GM19043 (cell line): ENCODE results near the gene CD3E.

Experiments used
- ATAC-seq: cut with Tn5 transposase; IDR thresholded peaks from one replicate; pipeline ENCODE4 v1.9.1; 2021; ENCODE audit warnings: low read depth; ENCODE audit not compliant: unreplicated experiment

The CD3E gene

DNA sequence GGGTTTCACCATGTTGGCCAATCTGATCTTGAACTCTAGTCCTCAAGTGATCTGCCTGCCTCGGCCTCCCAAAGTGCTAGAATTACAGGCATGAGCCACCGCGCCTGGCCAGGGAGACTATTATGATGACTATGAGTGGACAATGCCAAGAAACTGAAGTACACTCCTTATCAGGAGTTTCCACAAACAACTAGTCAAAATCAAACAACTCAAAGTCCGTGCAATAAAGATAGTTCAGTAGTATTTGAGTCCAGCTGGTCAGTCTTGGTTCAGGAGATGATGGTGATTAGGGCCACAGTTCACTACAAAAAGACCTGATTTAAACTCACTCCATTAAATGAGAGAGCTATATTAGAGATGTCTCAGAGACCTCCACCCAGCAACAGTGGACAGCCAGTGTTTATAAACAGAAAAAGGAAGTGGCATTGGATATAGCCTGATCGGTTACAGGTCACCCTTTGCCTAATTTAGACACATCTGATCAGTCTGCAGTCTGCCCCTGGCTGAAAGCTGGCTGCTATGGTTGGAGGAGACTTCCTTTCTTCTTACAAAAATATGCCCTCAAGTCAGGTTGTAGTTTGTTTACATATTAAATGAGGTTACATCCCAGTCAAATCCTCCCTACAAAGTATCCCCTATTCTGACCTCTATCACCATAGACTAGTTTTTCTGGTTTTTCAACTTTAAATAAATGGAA lies 17.0 kb downstream of the CD3E start:
- ATAC-seq, result no peak

DNA sequence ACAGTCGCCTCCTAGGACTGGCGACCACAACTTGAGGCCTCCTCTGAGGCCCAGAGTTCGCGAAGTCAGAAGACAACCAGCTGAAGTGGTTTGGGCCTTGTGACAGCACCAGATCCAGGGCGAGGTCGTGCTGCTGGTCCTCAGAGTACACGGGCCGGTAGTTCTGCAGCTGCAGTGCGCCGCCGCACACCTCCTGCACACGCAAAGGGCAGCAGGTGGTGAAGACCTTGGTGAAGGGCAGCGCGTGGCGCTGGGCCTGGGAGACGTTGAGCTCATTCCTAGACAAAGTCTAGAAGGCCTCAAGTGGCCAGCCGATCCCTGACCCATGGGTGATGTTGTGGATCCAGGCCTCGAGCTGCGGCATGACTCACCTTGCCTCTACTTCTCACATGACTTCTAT lies 18.2 kb downstream of the CD3E start:
- ATAC-seq, result no peak

DNA sequence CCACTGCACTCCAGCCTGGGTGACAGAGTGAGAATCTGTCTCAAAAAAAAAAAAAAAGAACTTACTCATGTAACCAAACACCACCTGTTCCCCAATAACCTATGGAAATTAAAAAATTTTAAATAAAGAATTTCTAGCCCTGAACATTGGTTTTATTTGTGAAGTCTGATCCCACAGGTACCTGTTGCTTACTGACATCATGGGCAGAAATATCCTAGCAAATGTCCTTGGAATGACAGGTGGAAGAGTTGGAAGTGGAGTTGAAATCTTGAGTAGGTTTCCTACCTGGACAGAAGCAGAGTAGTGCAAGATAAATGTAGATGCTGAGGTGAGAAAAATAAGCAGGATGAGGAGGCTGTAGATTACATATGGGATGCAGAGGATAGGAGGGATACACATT lies 20.8 kb downstream of the CD3E start:
- ATAC-seq, result no peak

DNA sequence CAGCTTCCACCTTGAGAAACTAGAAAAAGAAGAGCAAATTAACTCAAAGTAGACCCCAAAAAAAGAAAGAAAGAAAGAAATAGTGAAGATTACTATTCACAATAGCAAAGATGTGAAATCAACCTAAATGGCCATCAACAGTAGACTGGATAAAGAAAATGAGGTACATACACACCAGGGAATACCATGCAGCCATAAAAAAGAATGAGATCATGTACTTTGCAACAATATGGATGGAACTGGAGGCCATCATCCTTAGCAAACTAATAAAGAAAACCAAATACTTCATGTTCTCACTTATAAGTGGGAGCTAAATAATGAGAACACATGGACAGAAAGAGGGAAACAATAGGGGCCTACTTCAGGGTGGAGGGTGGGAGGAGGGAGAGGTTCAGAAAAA lies 24.2 kb downstream of the CD3E start:
- no peak for ATAC-seq

DNA sequence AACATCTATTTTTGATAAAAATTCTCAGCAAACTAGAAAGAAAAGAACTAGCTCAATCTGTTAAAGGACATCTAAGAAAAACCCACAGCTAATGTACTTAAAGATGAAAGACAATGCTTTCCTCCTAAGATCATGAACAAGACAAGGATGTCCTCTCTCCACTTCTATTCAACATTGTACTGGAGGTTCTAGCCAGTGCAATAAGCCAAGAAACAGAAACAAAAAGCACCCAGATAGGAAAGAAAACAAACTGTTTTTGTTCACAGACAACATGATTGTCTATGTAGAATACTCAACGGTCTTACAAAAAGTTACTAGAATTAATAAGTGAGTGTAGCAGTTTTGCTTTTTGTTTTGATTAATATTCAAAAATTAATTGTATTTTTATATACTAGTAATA lies 30.2 kb downstream of the CD3E start:
- no peak for ATAC-seq

DNA sequence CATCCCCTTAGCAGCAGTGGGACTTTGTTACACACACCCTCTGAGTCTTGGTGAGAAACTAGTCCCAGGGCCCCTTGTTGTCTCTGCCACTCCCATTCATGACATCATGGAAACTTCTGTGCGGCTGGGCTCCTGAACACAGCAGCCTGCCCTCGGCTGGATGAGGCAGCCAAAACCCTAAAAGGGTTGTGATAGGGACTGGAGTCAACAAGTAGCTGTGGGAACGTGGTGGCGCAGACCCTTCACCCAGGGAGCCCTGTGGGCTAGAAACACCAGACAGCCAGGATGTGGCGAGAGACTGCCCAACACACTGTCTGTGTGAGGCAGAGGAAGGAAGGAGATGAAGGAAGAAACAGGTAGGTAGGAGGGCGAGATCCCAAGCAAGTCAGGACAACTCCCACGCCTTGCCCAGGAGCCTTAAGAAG lies 34.1 kb downstream of the CD3E start:
- no peak for ATAC-seq

DNA sequence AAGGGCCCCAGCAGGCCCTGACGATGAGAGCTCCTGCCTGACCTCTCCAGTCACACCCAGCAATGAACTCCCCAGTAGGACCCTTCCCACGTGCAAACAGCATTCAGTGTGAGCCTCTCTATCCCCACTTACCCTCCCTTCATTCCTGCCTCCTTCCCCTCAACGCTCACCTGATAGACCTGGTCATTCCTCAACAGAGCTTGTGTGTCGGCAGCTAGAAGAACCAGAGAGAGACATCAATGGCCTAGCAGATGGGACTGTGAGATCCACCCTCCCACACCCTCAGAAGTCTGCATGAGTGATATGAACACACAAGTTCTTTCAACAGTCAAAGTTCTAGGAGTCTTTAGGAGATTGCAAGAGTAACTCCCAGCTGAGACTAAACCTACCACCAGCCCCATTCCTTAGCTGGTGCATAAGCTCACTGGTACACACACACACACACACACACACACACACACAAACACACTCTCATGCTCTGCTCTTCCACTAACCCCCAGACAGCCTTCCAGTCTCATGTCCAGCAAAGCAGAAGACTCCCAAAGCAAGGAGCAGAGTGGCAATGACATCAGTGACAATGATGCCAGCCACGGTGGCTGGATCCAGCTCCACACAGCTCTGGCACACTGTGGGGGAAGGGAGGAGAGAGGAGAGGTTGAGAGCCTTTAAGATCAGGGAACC lies 34.9 kb downstream of the CD3E start:
- ATAC-seq, result no peak

DNA sequence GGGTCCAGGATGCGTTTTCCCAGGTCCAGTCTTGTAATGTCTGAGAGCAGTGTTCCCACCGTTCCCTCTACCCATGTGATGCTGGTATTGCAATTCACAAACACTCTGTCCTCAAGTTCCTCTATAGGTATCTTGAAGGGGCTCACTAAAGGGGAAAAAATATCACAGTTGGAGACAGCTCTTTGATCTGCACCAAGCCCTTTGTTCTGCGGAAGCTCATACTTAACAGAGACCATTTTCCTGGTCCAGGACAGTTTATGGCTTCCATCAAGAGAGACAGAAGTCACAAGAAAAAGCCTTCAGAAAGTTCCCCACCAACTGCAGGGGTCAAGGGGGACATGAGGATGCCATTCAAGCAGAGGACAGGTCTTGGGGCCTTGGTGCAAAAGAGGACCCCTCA lies 35.9 kb downstream of the CD3E start:
- no peak for ATAC-seq

DNA sequence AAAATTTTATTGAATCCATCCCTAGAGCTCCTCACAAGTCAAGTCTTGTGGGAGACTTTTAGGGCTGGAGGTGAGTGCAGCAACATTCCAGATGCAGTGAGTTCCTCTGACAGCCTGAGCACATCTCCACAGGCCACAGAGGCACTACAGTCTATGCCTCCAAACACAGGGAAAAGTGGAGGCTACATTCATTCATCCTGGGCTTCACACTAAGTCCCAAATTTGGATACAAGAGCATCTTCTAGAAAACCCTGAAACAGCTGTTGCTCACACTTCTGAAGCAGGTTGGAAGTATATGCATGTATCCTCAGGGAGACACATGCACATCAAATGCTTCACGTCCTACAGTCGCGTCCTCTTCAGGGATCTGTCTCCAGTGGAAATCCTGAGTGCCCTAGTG lies 36.7 kb downstream of the CD3E start:
- no peak for ATAC-seq

DNA sequence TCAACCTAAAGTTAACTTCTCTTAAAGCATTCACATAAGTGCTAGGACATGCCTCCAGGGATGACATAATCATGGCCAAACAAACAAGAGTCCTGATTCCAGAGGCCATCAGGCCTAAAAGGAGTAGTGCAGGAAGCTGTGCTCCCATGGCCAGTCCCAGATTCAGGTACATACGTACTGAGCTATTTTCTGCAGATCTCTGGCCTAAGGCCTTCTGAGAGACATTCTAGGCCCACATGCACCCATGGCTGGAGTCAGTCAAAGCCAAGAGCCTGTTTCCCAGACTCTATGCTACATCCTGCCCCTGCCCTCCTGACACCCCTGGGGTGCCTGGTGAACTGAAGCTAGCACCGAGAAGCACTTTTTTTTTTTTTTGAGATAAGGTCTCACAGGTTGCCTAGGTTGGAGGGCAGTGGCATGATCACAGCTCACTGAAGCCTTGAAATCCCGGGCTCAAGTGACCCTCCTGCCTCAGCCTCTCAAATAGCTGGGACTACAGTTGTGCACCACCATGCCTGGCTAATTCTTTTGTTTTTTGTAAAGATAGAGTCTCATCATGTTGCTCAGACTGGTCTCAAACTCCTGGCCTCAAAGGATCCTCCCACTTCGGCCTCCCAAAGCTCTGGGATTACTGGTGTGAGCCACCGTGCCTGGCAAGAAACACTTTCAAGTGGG lies 37.4 kb downstream of the CD3E start:
- ATAC-seq, result no peak

DNA sequence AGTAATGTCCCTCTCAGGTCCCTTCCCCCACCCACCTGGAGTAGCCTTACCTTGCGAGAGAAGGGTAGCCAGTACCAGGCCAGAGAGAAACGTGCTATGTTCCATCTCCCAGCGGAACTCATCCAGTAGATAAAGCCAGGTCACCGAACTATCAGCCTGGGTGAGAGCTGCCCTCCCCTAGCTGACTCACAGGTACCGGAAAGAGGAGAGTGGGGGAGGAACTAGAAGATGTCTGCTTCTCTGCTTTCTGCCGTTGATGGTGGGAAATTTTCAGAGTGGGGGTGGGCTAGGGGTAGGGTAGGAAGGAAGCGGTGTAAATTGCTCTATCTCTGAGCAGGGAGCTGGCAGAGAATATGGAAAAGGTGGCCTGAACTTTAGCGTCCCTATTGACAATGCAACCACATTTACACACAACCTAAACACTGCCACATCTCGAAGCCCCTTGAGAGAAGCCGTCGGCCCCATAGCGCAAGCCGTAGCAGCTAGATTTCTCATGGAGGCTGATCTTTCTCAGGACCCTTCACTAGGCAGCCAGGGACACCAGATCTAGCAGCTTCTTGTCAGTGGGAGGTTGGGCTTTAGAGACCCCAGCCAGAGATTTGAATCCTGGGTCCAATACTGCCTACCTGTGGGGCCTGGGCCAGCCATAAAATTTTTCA lies 38.1 kb downstream of the CD3E start, which contains the start of gene CD3D:
TSS of gene CD3D (minus strand) at position 203 of the 659 bp plus-strand sequence. CDS start at position 105, 98 bp downstream.
- ATAC-seq, result no peak

DNA sequence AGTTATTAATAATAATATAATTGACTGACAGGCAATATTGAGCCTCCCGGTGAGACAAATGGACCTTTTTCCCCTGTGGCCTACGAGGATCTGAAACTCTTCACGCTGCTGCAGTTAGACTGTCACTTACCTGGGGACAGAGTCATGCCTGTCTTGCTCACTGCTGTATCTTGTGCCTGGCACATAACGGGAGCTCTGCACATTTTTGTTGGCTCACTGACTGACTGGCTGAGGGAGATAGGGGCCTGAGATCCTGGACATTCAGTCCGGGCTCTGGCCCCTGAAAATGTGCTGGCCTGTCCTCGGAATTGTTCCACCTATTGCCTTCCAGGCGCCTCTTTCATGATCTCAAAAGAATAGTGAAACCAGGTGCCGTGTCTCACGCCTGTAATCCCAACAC lies 38.7 kb downstream of the CD3E start:
- ATAC-seq, result no peak

DNA sequence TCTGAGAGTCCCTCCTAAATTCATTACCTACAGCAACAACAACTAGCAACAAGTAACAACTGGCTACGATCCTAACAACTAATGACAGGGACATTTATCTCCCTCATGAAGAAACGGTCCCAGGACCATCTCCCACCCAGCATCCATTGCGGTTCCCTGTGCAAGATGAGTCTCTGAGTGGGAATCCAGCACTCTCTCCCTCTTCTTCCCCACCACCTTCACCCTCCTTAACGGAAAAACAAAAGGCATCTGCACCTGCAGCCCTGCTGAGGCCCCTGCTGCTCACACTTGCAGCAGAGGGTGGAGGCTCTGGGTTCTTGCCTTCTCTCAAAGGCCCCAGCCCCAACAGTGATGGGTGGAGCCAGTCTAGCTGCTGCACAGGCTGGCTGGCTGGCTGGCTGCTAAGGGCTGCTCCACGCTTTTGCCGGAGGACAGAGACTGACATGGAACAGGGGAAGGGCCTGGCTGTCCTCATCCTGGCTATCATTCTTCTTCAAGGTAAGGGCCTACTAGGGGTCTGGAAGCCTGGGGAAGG lies 39.5 kb downstream of the CD3E start, which contains the start of gene CD3G:
TSS of gene CD3G (plus strand) at position 364 of the 535 bp plus-strand sequence. CDS start at position 444, 80 bp downstream.
- ATAC-seq, result no peak

DNA sequence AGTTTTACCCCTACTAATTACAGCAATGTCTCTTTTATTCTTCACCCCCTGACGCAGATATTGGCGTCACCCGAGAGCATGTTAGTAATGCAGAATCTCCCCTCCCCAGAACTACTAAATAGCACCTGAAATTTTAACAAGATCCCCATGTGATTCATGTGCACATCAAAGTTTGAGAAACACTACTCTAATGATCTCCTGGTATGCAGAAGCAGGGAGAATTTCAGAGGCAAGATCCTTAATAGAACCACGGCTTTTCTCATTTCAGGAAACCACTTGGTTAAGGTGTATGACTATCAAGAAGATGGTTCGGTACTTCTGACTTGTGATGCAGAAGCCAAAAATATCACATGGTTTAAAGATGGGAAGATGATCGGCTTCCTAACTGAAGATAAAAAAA lies 44.9 kb downstream of the CD3E start:
- ATAC-seq, result no peak

DNA sequence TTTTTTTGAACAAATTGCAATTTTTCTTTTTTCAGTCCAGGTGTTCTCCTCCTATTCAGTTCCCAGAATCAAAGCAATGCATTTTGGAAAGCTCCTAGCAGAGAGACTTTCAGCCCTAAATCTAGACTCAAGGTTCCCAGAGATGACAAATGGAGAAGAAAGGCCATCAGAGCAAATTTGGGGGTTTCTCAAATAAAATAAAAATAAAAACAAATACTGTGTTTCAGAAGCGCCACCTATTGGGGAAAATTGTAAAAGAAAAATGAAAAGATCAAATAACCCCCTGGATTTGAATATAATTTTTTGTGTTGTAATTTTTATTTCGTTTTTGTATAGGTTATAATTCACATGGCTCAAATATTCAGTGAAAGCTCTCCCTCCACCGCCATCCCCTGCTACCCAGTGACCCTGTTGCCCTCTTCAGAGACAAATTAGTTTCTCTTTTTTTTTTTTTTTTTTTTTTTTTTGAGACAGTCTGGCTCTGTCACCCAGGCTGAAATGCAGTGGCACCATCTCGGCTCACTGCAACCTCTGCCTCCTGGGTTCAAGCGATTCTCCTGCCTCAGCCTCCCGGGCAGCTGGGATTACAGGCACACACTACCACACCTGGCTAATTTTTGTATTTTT lies 48.7 kb downstream of the CD3E start:
- no peak for ATAC-seq

DNA sequence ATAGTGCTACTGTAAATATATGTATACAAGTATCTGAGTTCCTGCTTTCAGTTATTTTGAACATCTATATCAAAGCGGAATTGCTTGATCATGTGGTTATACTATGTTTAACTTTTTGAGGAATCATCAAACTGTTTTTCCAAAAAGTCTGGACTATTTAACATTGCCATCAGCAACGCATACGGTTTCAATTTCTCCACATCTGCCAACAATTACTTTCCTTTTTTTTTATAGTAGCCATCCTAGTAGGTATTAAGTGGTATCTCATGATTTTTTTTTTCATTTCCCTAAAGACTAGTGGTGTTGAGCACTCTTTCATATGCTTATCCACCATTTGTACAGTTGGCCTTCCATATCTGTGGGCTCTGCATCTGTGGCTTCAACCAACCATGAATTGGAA lies 53.5 kb downstream of the CD3E start:
- ATAC-seq, result no peak

DNA sequence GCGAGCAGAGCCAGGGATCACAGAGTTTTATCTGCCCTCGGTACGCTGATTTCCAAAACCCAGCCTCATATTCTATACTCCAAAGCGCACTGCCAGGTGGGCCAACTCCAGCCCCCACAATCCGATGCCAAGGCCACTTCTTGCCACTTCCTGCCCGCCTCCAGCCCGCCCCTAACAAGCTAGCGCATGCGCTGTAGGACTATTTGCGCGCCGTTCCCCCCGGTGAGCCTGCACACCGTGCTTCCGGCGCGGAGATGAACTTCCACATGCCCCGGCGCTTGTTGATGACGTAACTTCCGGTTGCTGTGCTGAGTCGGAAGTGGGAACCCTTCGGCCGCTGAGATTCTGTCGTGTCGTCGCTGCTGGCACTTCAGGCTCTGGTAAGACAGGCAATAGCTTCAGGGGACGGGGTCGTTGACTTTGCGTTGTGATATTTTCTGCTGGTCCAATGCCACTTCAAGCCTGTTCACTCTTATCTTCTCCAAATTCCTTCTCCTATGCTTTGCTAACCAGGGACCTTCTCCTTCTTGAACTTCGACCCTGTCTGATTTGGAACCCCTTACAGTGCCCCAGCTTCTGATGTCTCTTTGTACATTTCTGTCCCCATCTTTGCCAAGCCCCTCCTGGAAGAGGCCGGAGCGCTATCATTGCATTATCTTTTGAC lies 54.9 kb downstream of the CD3E start, which contains the start of gene UBE4A:
TSS of gene UBE4A (plus strand) at position 306 of the 664 bp plus-strand sequence. CDS start 5,481 bp downstream, outside the sequence.
- ATAC-seq, result peak; percentile 88

DNA sequence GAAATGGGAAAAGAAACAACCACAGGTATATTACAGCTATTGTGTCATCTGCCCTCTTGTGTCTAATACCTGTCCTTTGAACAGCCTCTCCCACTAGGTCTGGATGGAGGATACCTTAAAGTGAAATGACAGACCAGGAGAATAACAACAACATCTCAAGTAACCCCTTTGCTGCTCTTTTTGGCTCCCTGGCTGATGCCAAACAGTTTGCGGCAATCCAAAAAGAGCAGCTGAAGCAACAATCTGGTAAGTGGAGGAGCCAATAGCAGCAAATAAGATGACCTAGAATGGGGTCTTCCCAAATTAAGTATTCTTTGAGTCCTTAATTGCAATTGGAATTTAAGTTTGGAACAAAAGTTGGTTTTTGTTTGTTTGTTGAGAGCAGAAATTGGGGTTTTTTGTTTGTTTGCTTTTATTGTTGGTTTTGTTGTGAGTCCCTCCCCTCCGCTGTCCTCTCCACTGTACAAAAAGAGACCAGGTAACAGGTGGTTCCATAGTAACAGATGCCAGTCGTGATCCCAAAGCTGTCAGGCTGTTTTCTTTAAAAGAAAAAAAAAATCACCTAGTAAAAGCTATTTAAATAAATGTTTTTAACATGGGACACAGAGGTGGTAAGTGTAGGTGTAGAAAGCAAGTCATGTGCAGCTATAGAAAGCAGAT lies 60.6 kb downstream of the CD3E start:
- ATAC-seq, result no peak
